Measurements from ENCODE around the gene ASGR1.
A peak's percentile ranks its signal among the peaks of the same experiment; 100 is the strongest.

Gene ASGR1

DNA sequence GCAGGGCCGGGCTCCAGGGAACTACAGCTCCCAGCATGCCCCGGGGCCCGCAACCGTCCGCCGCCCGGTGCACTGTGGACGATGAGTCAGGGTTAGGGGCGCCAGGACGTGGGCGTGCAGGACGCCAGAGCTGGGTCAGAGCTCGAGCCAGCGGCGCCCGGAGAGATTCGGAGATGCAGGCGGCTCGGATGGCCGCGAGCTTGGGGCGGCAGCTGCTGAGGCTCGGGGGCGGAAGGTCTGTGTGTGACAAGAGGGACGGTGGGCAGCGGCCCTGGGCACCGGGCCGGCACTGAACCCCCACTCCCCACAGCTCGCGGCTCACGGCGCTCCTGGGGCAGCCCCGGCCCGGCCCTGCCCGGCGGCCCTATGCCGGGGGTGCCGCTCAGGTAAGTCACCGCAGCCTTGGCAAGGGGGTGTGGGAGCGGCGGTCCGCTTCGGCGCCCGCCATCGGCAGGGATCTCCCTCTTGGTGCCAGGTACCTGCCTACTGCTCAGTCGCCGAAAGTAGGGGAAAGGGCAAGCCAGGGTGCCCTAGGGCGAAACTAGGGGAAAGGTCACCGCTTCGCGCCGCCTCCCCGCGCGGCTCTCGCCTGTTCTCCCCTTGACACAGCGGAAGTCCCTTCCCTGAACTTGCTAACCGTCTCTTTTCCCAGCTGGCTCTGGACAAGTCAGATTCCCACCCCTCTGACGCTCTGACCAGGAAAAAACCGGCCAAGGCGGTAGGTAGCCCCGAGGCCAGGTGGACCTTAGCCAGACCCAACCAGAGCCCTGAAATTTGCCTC is 40.8 kb upstream of the ASGR1 start, which contains the start of the genes ACADVL and DLG4:
Gene ACADVL (plus strand): TSS at position 127 of the 781 bp plus-strand sequence. CDS start 47 bp downstream, at position 174.
Gene DLG4 (minus strand): TSS at position 25 of the 781 bp plus-strand sequence.
- peak; percentile 79 for ATAC-seq
- TF ChIP-seq ESRRG (CRISPR knock-in tag; IDR thresholded peaks at IDR 0.05), result no peak; the same call in 1 of the 2 replicates
- no peak for TF ChIP-seq SNAI2 (CRISPR knock-in tag; IDR thresholded peaks at IDR 0.05)
- TF ChIP-seq, protein P1, sequence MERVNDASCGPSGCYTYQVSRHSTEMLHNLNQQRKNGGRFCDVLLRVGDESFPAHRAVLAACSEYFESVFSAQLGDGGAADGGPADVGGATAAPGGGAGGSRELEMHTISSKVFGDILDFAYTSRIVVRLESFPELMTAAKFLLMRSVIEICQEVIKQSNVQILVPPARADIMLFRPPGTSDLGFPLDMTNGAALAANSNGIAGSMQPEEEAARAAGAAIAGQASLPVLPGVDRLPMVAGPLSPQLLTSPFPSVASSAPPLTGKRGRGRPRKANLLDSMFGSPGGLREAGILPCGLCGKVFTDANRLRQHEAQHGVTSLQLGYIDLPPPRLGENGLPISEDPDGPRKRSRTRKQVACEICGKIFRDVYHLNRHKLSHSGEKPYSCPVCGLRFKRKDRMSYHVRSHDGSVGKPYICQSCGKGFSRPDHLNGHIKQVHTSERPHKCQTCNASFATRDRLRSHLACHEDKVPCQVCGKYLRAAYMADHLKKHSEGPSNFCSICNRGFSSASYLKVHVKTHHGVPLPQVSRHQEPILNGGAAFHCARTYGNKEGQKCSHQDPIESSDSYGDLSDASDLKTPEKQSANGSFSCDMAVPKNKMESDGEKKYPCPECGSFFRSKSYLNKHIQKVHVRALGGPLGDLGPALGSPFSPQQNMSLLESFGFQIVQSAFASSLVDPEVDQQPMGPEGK (CRISPR knock-in tag; IDR thresholded peaks at IDR 0.05; ENCODE audit: borderline replicate concordance), result no peak
- TF ChIP-seq TOX (CRISPR knock-in tag; IDR thresholded peaks at IDR 0.05; ENCODE audit: borderline replicate concordance), result no peak
- TF ChIP-seq ZNF70 (CRISPR knock-in tag; IDR thresholded peaks at IDR 0.05), result 0 out of 2 replicates have a peak, but pooled peaks have one; percentile 18
- no peak for TF ChIP-seq CSDC2 (CRISPR knock-in tag; IDR thresholded peaks at IDR 0.05)
- TF ChIP-seq, protein P2, sequence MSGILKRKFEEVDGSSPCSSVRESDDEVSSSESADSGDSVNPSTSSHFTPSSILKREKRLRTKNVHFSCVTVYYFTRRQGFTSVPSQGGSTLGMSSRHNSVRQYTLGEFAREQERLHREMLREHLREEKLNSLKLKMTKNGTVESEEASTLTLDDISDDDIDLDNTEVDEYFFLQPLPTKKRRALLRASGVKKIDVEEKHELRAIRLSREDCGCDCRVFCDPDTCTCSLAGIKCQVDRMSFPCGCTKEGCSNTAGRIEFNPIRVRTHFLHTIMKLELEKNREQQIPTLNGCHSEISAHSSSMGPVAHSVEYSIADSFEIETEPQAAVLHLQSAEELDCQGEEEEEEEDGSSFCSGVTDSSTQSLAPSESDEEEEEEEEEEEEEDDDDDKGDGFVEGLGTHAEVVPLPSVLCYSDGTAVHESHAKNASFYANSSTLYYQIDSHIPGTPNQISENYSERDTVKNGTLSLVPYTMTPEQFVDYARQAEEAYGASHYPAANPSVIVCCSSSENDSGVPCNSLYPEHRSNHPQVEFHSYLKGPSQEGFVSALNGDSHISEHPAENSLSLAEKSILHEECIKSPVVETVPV (CRISPR knock-in tag; IDR thresholded peaks at IDR 0.05), result no peak
- TF ChIP-seq TCF4 (CRISPR knock-in tag; IDR thresholded peaks at IDR 0.05; ENCODE audit: borderline replicate concordance), result no peak
- TF ChIP-seq ARNTL (CRISPR knock-in tag; IDR thresholded peaks at IDR 0.05; ENCODE audit: borderline replicate concordance, low read depth), result no peak
- TF ChIP-seq PPARA (CRISPR knock-in tag; IDR thresholded peaks at IDR 0.05; ENCODE audit: borderline replicate concordance), result peak; percentile 72; the same call in 1 of the 2 replicates
- TF ChIP-seq ZNF8 (CRISPR knock-in tag; IDR thresholded peaks at IDR 0.05), result no peak
- no peak for TF ChIP-seq ZC3H10 (CRISPR knock-in tag; IDR thresholded peaks at IDR 0.05)
- TF ChIP-seq ZFP3 (CRISPR knock-in tag; IDR thresholded peaks at IDR 0.05), result no peak
- peak; percentile 76; the same call in 1 of the 2 replicates for TF ChIP-seq GLIS3 (CRISPR knock-in tag; IDR thresholded peaks at IDR 0.05)
- TF ChIP-seq ZFP30 (CRISPR knock-in tag; IDR thresholded peaks at IDR 0.05), result no peak
- TF ChIP-seq, protein P3, sequence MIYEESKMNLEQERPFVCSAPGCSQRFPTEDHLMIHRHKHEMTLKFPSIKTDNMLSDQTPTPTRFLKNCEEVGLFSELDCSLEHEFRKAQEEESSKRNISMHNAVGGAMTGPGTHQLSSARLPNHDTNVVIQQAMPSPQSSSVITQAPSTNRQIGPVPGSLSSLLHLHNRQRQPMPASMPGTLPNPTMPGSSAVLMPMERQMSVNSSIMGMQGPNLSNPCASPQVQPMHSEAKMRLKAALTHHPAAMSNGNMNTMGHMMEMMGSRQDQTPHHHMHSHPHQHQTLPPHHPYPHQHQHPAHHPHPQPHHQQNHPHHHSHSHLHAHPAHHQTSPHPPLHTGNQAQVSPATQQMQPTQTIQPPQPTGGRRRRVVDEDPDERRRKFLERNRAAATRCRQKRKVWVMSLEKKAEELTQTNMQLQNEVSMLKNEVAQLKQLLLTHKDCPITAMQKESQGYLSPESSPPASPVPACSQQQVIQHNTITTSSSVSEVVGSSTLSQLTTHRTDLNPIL (CRISPR knock-in tag; IDR thresholded peaks at IDR 0.05; ENCODE audit: low read depth), result no peak

DNA sequence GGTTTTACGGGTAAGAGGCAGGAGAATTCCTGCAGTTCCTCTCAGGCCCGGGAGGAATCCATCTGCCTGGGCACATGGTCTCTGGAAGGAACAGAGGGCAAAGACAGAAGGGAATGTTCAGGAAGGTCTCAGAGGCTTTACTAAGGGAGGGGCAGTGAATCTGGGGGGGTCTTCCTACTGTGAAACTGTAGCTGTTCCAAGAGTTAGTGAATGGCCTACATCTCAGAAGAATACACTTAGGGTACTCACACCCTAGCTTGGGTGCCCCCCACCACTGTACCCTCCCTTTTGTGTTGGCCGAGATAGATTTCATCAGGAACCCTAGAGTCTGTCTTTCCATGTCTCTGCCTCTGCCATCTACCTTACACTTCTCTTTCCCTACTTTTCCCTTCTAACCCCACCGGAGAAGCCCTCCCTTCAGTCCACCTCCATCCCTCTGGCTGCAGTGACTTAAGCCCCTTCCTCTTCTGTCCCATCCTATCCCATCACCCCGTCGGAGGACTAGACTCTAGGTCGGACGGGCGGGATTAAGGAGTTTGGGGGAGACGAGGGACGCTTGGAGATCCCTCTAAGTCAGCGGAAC is 40.1 kb upstream of the ASGR1 start:
- ATAC-seq, result no peak
- TF ChIP-seq, protein P4, sequence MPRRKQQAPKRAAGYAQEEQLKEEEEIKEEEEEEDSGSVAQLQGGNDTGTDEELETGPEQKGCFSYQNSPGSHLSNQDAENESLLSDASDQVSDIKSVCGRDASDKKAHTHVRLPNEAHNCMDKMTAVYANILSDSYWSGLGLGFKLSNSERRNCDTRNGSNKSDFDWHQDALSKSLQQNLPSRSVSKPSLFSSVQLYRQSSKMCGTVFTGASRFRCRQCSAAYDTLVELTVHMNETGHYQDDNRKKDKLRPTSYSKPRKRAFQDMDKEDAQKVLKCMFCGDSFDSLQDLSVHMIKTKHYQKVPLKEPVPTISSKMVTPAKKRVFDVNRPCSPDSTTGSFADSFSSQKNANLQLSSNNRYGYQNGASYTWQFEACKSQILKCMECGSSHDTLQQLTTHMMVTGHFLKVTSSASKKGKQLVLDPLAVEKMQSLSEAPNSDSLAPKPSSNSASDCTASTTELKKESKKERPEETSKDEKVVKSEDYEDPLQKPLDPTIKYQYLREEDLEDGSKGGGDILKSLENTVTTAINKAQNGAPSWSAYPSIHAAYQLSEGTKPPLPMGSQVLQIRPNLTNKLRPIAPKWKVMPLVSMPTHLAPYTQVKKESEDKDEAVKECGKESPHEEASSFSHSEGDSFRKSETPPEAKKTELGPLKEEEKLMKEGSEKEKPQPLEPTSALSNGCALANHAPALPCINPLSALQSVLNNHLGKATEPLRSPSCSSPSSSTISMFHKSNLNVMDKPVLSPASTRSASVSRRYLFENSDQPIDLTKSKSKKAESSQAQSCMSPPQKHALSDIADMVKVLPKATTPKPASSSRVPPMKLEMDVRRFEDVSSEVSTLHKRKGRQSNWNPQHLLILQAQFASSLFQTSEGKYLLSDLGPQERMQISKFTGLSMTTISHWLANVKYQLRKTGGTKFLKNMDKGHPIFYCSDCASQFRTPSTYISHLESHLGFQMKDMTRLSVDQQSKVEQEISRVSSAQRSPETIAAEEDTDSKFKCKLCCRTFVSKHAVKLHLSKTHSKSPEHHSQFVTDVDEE (CRISPR knock-in tag; IDR thresholded peaks at IDR 0.05), result 0 out of 2 replicates have a peak, but pooled peaks have one; percentile 19
- TF ChIP-seq ARNTL (CRISPR knock-in tag; IDR thresholded peaks at IDR 0.05; ENCODE audit: borderline replicate concordance, low read depth) (no peak), ZFP30 (CRISPR knock-in tag; IDR thresholded peaks at IDR 0.05) (no peak), TCF4 (CRISPR knock-in tag; IDR thresholded peaks at IDR 0.05; ENCODE audit: borderline replicate concordance) (no peak), ZFP3 (CRISPR knock-in tag; IDR thresholded peaks at IDR 0.05) (no peak), RARB (CRISPR knock-in tag; IDR thresholded peaks at IDR 0.05) (0 out of 2 replicates have a peak, but pooled peaks have one; percentile 59), ESRRG (CRISPR knock-in tag; IDR thresholded peaks at IDR 0.05) (no peak), ZC3H10 (CRISPR knock-in tag; IDR thresholded peaks at IDR 0.05) (no peak), ZNF8 (CRISPR knock-in tag; IDR thresholded peaks at IDR 0.05) (no peak), ISL1 (CRISPR knock-in tag; IDR thresholded peaks at IDR 0.05) (no peak), CSDC2 (CRISPR knock-in tag; IDR thresholded peaks at IDR 0.05) (no peak), TOX (CRISPR knock-in tag; IDR thresholded peaks at IDR 0.05; ENCODE audit: borderline replicate concordance) (no peak), OSR1 (CRISPR knock-in tag; IDR thresholded peaks at IDR 0.05) (no peak), GLIS3 (CRISPR knock-in tag; IDR thresholded peaks at IDR 0.05) (no peak), PPARA (CRISPR knock-in tag; IDR thresholded peaks at IDR 0.05; ENCODE audit: borderline replicate concordance) (no peak), SNAI2 (CRISPR knock-in tag; IDR thresholded peaks at IDR 0.05) (no peak)
- TF ChIP-seq, protein P2 (CRISPR knock-in tag; IDR thresholded peaks at IDR 0.05), result no peak
- TF ChIP-seq, protein P5, sequence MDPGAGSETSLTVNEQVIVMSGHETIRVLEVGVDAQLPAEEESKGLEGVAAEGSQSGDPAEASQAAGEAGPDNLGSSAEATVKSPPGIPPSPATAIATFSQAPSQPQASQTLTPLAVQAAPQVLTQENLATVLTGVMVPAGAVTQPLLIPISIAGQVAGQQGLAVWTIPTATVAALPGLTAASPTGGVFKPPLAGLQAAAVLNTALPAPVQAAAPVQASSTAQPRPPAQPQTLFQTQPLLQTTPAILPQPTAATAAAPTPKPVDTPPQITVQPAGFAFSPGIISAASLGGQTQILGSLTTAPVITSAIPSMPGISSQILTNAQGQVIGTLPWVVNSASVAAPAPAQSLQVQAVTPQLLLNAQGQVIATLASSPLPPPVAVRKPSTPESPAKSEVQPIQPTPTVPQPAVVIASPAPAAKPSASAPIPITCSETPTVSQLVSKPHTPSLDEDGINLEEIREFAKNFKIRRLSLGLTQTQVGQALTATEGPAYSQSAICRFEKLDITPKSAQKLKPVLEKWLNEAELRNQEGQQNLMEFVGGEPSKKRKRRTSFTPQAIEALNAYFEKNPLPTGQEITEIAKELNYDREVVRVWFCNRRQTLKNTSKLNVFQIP (CRISPR knock-in tag; IDR thresholded peaks at IDR 0.05; ENCODE audit: borderline replicate concordance, low read depth), result no peak
- TF ChIP-seq, protein P1 (CRISPR knock-in tag; IDR thresholded peaks at IDR 0.05; ENCODE audit: borderline replicate concordance), result 0 out of 2 replicates have a peak, but pooled peaks have one; percentile 26
